Mononuclear cell (primary cell): ENCODE results near the gene CAMK2A. TPM values are rescaled to one million over a fixed set of nuclear protein-coding genes. Genes with fewer than 3 reads are reported as not detected.

Experiments
- H3K27me3 ChIP-seq: 2 replicates; pipeline ENCODE4 v1.6.0; 2011; ENCODE audit warnings: low read length, control low read depth; ENCODE audit not compliant: insufficient read depth
- H3K4me1 ChIP-seq: 2 replicates; pipeline ENCODE4 v1.5.1; 2011; ENCODE audit warnings: mild to moderate bottlenecking, low read length, control low read depth; ENCODE audit not compliant: insufficient read depth
- H3K4me3 ChIP-seq: 2 replicates; pipeline ENCODE4 v1.5.1; 2011; ENCODE audit warnings: mild to moderate bottlenecking, low read length, moderate library complexity
- H3K9me3 ChIP-seq: 2 replicates; pipeline ENCODE4 v1.5.1; 2011; ENCODE audit warnings: low read depth, mild to moderate bottlenecking, control low read depth, low read length
- total RNA-seq: library from RNA; depleted of rRNA; stranded (reverse); fragments of >200 nt; gene quantifications from one replicate; pipeline ENCODE4 v1.2.3, GENCODE V29; 2012

The CAMK2A gene
- total RNA-seq, 1 donor: 0.94 TPM

- H3K9me3 ChIP-seq: no peaks in the 10 kb centered on the region
- H3K27me3 ChIP-seq: peaks cover 26% of the 10 kb centered on the region
- no peaks in the 10 kb centered on the region for H3K4me1 ChIP-seq
- no peak overlapping the region for H3K4me3 ChIP-seq
These were observed 8.5 kb upstream of the CAMK2A start for GRCh38 chr5:150297934-150298595.

GRCh38 chr5:150297236-150297890 is 7.8 kb upstream of the CAMK2A start:
- Histone ChIP-seq H3K4me1 (no peaks in the 10 kb centered on the region), H3K27me3 (peaks cover 19% of the 10 kb centered on the region), H3K9me3 (no peaks in the 10 kb centered on the region), H3K4me3 (no peak overlapping the region)

- no peak overlapping the region for H3K4me3 ChIP-seq
- no peaks in the 10 kb centered on the region for H3K4me1 ChIP-seq
- H3K9me3 ChIP-seq: no peaks in the 10 kb centered on the region
- H3K27me3 ChIP-seq: peaks cover 11% of the 10 kb centered on the region
These were observed 6.9 kb upstream of the CAMK2A start for GRCh38 chr5:150296496-150296895.

- Histone ChIP-seq H3K27me3 (peaks cover 5% of the 10 kb centered on the region), H3K9me3 (no peaks in the 10 kb centered on the region), H3K4me3 (no peak overlapping the region), H3K4me1 (no peaks in the 10 kb centered on the region)
These were observed 6.3 kb upstream of the CAMK2A start for GRCh38 chr5:150295741-150296486.

- Histone ChIP-seq H3K4me3 (no peak overlapping the region), H3K4me1 (no peaks in the 10 kb centered on the region), H3K27me3 (peaks cover 4% of the 10 kb centered on the region), H3K9me3 (no peaks in the 10 kb centered on the region)
These were observed 5.6 kb upstream of the CAMK2A start for GRCh38 chr5:150295172-150295634.

GRCh38 chr5:150294551-150295071 is 5.0 kb upstream of the CAMK2A start:
- H3K4me1 ChIP-seq: no peaks in the 10 kb centered on the region
- H3K4me3 ChIP-seq: no peak overlapping the region
- H3K9me3 ChIP-seq: no peaks in the 10 kb centered on the region
- H3K27me3 ChIP-seq: peaks cover under 1% of the 10 kb centered on the region

- Histone ChIP-seq H3K4me3 (no peak overlapping the region), H3K4me1 (no peaks in the 10 kb centered on the region), H3K27me3 (no peaks in the 10 kb centered on the region), H3K9me3 (no peaks in the 10 kb centered on the region)
These were observed 3.7 kb upstream of the CAMK2A start for GRCh38 chr5:150293091-150293941.

GRCh38 chr5:150291388-150292385 is 2.1 kb upstream of the CAMK2A start:
- Histone ChIP-seq H3K27me3 (no peaks in the 10 kb centered on the region), H3K9me3 (no peaks in the 10 kb centered on the region), H3K4me1 (no peaks in the 10 kb centered on the region), H3K4me3 (no peak overlapping the region)

GRCh38 chr5:150288791-150289190 is 782 bp downstream of the CAMK2A start:
- Histone ChIP-seq H3K4me1 (no peaks in the 10 kb centered on the region), H3K4me3 (no peak overlapping the region)

GRCh38 chr5:150288361-150288760 is 1.2 kb downstream of the CAMK2A start:
- Histone ChIP-seq H3K4me3 (no peak overlapping the region), H3K9me3 (no peaks in the 10 kb centered on the region), H3K27me3 (no peaks in the 10 kb centered on the region), H3K4me1 (no peaks in the 10 kb centered on the region)

More at GRCh38 chr5:150288791-150289190, 782 bp downstream of the CAMK2A start:
- no peaks in the 10 kb centered on the region for H3K27me3 ChIP-seq
- no peaks in the 10 kb centered on the region for H3K9me3 ChIP-seq

GRCh38 chr5:150286820-150287219 is 2.8 kb downstream of the CAMK2A start:
- no peak overlapping the region for H3K4me3 ChIP-seq
- H3K9me3 ChIP-seq: no peaks in the 10 kb centered on the region
- no peaks in the 10 kb centered on the region for H3K4me1 ChIP-seq
- H3K27me3 ChIP-seq: no peaks in the 10 kb centered on the region

GRCh38 chr5:150285114-150285513 is 4.5 kb downstream of the CAMK2A start:
- Histone ChIP-seq H3K27me3 (no peaks in the 10 kb centered on the region), H3K4me1 (no peaks in the 10 kb centered on the region), H3K9me3 (no peaks in the 10 kb centered on the region), H3K4me3 (no peak overlapping the region)

- no peaks in the 10 kb centered on the region for H3K4me1 ChIP-seq
- H3K27me3 ChIP-seq: no peaks in the 10 kb centered on the region
- H3K4me3 ChIP-seq: no peak overlapping the region
- H3K9me3 ChIP-seq: no peaks in the 10 kb centered on the region
These were observed 5.3 kb downstream of the CAMK2A start for GRCh38 chr5:150284311-150284710.
